DOHH2 (cell line): ENCODE results near the gene DLL1.

Experiments used
- H3F3A ChIP-seq: fragments of 200-600 bp; sonication (generic), shearing (Covaris generic); 2 replicates; pipeline ENCODE4 v1.6.0; 2016; ENCODE audit warnings: antibody characterized with exemption, mild to moderate bottlenecking; ENCODE audit not compliant: control insufficient read depth, insufficient read depth
- H3K27ac ChIP-seq: fragments of 200-600 bp; sonication (generic); 2 replicates; pipeline ENCODE4 v1.5.1; 2014; ENCODE audit warnings: low read depth, mild to moderate bottlenecking, low read length, moderate library complexity
- H3K27me3 ChIP-seq: fragments of 200-600 bp; sonication (generic); 2 replicates; pipeline ENCODE4 v1.6.1; 2014; ENCODE audit warnings: mild to moderate bottlenecking, low read length, mixed read lengths; ENCODE audit not compliant: control insufficient read depth
- H3K36me3 ChIP-seq: fragments of 200-600 bp; sonication (generic); 2 replicates; pipeline ENCODE4 v1.6.1; 2014; ENCODE audit warnings: mild to moderate bottlenecking, low read length, moderate library complexity, mixed read lengths; ENCODE audit not compliant: control insufficient read depth
- H3K4me1 ChIP-seq: fragments of 200-600 bp; sonication (generic); 2 replicates; pipeline ENCODE4 v1.6.1; 2014; ENCODE audit warnings: mild to moderate bottlenecking, low read length, mixed read lengths; ENCODE audit not compliant: control insufficient read depth
- H3K4me2 ChIP-seq: fragments of 200-600 bp; sonication (generic); 2 replicates; pipeline ENCODE4 v1.6.0; 2014; ENCODE audit warnings: mild to moderate bottlenecking, low read length, moderate library complexity
- H3K4me3 ChIP-seq: fragments of 200-600 bp; sonication (generic); 2 replicates; pipeline ENCODE4 v1.5.1; 2014; ENCODE audit warnings: mild to moderate bottlenecking, low read length, mixed read lengths
- H3K79me2 ChIP-seq: fragments of 200-600 bp; sonication (generic); 2 replicates; pipeline ENCODE4 v1.6.1; 2014; ENCODE audit warnings: mild to moderate bottlenecking, low read length, mixed read lengths; ENCODE audit not compliant: control insufficient read depth
- H3K9me2 ChIP-seq: fragments of 200-600 bp; sonication (generic); replicated peaks from 2 replicates; pipeline ENCODE4 v1.6.1; 2014; ENCODE audit warnings: mild to moderate bottlenecking, low read length, mixed read lengths; ENCODE audit not compliant: control insufficient read depth
- H3K9me3 ChIP-seq: fragments of 200-600 bp; sonication (generic); 2 replicates; pipeline ENCODE4 v1.6.1; 2014; ENCODE audit warnings: antibody characterized with exemption, low read length, mixed read lengths; ENCODE audit not compliant: control insufficient read depth, insufficient read depth
- H4K20me1 ChIP-seq: fragments of 200-600 bp; sonication (generic); 2 replicates; pipeline ENCODE4 v1.6.0; 2014; ENCODE audit warnings: low read depth, mild to moderate bottlenecking, antibody characterized with exemption, low read length, moderate library complexity; ENCODE audit not compliant: control insufficient read depth, insufficient read depth
- CTCF ChIP-seq: fragments of 200-600 bp; sonication (generic); IDR thresholded peaks from one replicate; pipeline ENCODE4 v1.5.1; 2014; ENCODE audit warnings: antibody characterized with exemption, mild to moderate bottlenecking, low read depth, low read length; ENCODE audit not compliant: poor library complexity, severe bottlenecking
- EZH2phosphoT487 ChIP-seq: fragments of 200-600 bp; sonication (generic); IDR thresholded peaks from 2 replicates; pipeline ENCODE4 v1.6.1; 2017; ENCODE audit warnings: borderline replicate concordance, mild to moderate bottlenecking, antibody characterized with exemption, low read length, moderate library complexity, mixed read lengths

The DLL1 gene

GRCh38 chr6:170256641-170257040, 34.2 kb downstream of the DLL1 start:
- Histone ChIP-seq H3K36me3 (no peaks in the 10 kb centered on the region), H3K27me3 (no peaks in the 10 kb centered on the region), H3K4me3 (no peak overlapping the region), H4K20me1 (no peaks in the 10 kb centered on the region), H3F3A (no peaks in the 10 kb centered on the region), H3K27ac (no peak overlapping the region), H3K4me2 (no peak overlapping the region), H3K79me2 (no peaks in the 10 kb centered on the region), H3K9me2 (no peaks in the 10 kb centered on the region), H3K4me1 (no peaks in the 10 kb centered on the region), H3K9me3 (no peaks in the 10 kb centered on the region)
- TF ChIP-seq EZH2phosphoT487 (no peak), CTCF (no peak)

DNA sequence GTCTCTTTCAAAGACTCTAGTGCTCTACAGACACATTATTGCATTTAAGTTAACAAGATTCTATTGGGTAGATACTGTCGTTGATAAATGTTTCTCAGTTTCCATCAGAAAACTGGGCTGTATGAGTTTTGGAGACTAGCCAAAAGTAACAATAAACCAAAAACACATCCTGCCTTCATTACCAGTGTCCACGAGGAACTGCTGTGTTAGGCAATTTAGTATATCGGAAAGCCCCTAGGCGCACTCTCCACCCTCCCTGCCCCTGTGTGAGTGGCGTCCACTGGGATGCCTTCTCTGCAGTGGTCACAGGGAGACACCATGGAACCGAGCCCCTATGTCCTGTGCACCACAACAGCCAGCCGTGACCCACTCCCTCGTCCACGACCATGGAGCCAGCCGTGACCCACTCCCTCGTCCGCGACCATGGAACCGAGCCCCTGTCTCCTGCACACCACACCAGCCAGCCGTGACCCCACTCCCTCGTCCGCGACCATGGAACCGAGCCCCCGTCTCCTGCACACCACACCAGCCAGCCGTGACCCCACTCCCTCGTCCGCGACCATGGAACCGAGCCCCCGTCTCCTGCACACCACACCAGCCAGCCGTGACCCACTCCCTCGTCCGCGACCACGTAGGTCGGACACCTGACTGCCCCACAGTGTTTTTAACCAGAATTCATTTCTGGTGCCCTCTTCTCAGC, 35.3 kb downstream of the DLL1 start:
- H3K27ac ChIP-seq: no peak overlapping the region
- no peaks in the 10 kb centered on the region for H3K4me1 ChIP-seq
- no peaks in the 10 kb centered on the region for H3K9me2 ChIP-seq
- H3K79me2 ChIP-seq: no peaks in the 10 kb centered on the region
- H3K9me3 ChIP-seq: no peaks in the 10 kb centered on the region
- H3K4me2 ChIP-seq: no peak overlapping the region
- no peaks in the 10 kb centered on the region for H4K20me1 ChIP-seq
- no peaks in the 10 kb centered on the region for H3K27me3 ChIP-seq
- TF ChIP-seq CTCF (no peak), EZH2phosphoT487 (no peak)
- no peaks in the 10 kb centered on the region for H3F3A ChIP-seq
- no peak overlapping the region for H3K4me3 ChIP-seq
- H3K36me3 ChIP-seq: no peaks in the 10 kb centered on the region

DNA sequence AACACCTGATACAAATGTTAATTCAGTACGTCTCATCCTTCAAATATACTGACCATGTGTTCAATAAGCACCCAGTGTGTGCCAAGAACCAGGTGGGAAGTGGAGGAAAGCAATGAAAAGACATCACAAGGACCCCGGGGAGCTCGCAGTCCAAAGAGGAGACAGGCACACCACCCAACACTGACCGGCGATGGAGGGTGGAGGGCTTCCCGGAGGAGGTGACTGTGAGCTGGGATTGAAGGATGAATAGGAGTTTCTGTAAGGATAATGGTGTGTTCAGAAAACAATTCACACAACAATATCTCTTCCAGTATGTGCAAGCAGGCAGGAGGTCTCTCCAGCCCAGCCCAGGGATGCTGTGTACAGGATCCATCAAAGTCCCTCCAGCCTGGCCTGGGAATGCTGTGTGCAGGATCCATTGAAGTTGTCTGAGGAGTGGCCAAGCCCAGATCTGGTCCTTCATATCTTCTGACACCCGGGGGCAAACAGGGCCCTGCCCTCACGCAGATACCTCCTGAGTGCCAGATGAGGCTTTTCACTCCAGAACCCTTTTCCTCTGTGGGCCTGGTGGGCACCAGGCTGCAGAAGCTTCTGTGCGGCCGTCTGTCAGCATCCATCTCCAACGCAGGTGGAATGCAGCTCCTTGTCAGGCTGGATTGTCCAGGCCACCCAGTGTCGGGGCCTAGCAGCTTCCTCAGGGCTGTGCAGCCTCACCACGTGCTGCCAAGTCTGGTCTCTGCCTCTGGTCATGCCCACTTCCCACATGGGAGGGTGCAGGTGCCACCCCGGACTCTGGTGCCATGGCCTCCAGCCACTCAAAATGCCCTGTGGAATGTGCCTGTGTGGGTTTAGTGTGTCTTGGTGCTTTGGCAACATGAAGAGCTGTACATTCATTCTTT, 36.3 kb downstream of the DLL1 start:
- H3K27me3 ChIP-seq: no peaks in the 10 kb centered on the region
- H3K79me2 ChIP-seq: no peaks in the 10 kb centered on the region
- no peaks in the 10 kb centered on the region for H3K36me3 ChIP-seq
- H3K9me3 ChIP-seq: no peaks in the 10 kb centered on the region
- no peak overlapping the region for H3K4me3 ChIP-seq
- H3K4me1 ChIP-seq: no peaks in the 10 kb centered on the region
- TF ChIP-seq EZH2phosphoT487: no peak
- TF ChIP-seq CTCF: no peak
- H3K27ac ChIP-seq: no peak overlapping the region
- H3F3A ChIP-seq: no peaks in the 10 kb centered on the region
- no peak overlapping the region for H3K4me2 ChIP-seq
- no peaks in the 10 kb centered on the region for H4K20me1 ChIP-seq
- no peaks in the 10 kb centered on the region for H3K9me2 ChIP-seq
